HG02678 (cell line): ENCODE data around the gene PNKP.

Source experiments
- ATAC-seq: cut with Tn5 transposase; IDR thresholded peaks from one replicate; pipeline ENCODE4 v1.9.1; 2021; ENCODE audit warnings: mild to moderate bottlenecking, moderate library complexity; ENCODE audit not compliant: unreplicated experiment

Gene PNKP

GRCh38 chr19:49890349-49891311, 23.3 kb upstream of the PNKP start:
- ATAC-seq: no peak

- ATAC-seq: no peak
These were observed 22.4 kb upstream of the PNKP start for GRCh38 chr19:49889687-49890348.

- ATAC-seq: no peak
These were observed 21.8 kb upstream of the PNKP start for GRCh38 chr19:49889038-49889686.

- no peak for ATAC-seq
These were observed 21.1 kb upstream of the PNKP start for GRCh38 chr19:49888510-49888824.

GRCh38 chr19:49887665-49888509, 20.5 kb upstream of the PNKP start:
- no peak for ATAC-seq

- no peak for ATAC-seq
These were observed 19.8 kb upstream of the PNKP start for GRCh38 chr19:49887037-49887664.

GRCh38 chr19:49884760-49885159, 17.4 kb upstream of the PNKP start:
- no peak for ATAC-seq

- no peak for ATAC-seq
These were observed 16.7 kb upstream of the PNKP start for GRCh38 chr19:49884109-49884508.

- no peak for ATAC-seq
These were observed 15.7 kb upstream of the PNKP start for GRCh38 chr19:49883094-49883493.

GRCh38 chr19:49882643-49883042, 15.3 kb upstream of the PNKP start:
- no peak for ATAC-seq

- no peak for ATAC-seq
These were observed 14.5 kb upstream of the PNKP start for GRCh38 chr19:49881672-49882394.

- ATAC-seq: no peak
These were observed 13.8 kb upstream of the PNKP start for GRCh38 chr19:49881186-49881585.

GRCh38 chr19:49880162-49880869, 12.9 kb upstream of the PNKP start:
- no peak for ATAC-seq

GRCh38 chr19:49879243-49879963, 12.0 kb upstream of the PNKP start:
- no peak for ATAC-seq

GRCh38 chr19:49878744-49879070, 11.3 kb upstream of the PNKP start:
- ATAC-seq: no peak

GRCh38 chr19:49877879-49878743, 10.7 kb upstream of the PNKP start:
- peak; percentile 42 for ATAC-seq

- ATAC-seq: peak; percentile 61
These were observed 9.9 kb upstream of the PNKP start, which contains the start of the genes AKT1S1 and TBC1D17 for GRCh38 chr19:49877020-49877878. TSS of gene AKT1S1 (minus strand) at chr19:49877355. CDS start at chr19:49873295, 4,060 bp downstream. TSS of gene TBC1D17 (plus strand) at chr19:49877702. CDS start at chr19:49877724, 22 bp downstream.
